Iris pigment epithelial cell (primary cell): Measurements from ENCODE around the gene SLC25A17.
"Not testable (repeated sequence)": the region's sequence is repeated elsewhere in the genome, so short reads cannot be mapped to it uniquely, and the experiment has no call there.

ENCODE experiments used
- DNase-seq: peaks from one replicate; pipeline ENCODE4 v3.0.0-alpha.2; 2011; ENCODE audit warnings: low read depth

The SLC25A17 gene

DNA sequence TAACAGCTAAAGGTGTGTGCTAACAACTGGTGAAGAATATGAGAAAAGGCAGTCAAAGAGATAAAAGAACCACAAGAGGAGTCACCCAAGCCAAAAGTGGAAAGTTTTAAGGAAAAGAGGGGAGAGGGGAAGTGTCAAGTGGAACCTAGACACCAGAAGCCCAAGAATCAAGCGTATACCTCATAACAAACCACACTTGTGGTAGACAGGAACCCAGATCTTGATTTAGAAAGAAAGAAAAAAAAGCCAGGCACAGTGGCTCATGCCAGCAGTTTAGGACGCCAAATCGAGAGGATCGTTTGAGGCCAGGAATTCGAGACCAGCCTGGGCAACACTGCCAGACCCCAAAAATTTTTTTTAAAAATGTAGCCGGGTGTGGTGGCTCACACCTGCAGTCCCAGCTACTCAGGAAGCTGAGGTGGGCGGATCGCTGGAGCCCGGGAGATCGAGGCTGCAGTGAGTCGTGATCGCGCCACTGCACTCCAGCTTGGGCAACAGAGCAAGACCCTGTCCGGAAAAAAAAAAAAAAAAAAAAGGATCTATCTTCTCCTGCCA is 877 bp downstream of the SLC25A17 start:
- no peak for DNase-seq

DNA sequence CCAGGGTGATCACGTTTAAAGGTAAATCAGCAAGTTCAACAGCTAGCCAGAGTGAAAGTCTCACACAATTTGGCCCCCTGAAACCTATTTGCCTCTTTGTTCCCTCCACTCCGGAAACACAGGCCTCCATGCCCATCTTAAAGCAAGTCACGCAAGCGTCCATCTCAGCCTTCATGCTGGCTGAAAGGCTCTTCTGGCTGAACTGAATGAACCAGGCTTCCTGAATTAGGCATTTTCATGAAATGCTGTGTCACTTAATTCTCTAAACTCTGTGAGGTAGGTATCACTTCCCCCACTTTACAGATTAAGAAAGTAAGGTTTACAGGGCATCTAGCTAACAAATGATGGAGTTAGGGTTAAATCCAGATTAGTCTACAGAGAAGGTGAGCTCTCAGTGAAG is 1.4 kb downstream of the SLC25A17 start:
- no peak for DNase-seq

DNA sequence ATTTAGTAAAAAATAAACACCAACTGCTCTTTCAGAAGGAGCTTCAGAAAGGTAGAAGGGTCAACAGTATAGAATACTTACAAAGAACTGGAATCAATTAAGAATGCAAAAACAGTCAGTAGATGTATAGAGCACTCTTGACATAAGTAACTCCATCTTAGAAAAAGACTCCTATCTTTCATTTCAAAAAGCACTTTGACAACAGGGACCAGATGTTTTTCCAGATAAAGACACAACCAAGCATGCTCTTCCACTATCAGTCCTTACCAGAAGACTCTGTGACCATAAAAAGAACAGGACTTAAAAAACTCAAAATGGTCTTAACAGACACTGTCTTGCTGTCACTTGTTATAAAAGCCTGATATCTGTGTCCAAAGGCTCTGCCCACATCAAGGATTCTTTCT is 5.2 kb downstream of the SLC25A17 start:
- DNase-seq: no peak

DNA sequence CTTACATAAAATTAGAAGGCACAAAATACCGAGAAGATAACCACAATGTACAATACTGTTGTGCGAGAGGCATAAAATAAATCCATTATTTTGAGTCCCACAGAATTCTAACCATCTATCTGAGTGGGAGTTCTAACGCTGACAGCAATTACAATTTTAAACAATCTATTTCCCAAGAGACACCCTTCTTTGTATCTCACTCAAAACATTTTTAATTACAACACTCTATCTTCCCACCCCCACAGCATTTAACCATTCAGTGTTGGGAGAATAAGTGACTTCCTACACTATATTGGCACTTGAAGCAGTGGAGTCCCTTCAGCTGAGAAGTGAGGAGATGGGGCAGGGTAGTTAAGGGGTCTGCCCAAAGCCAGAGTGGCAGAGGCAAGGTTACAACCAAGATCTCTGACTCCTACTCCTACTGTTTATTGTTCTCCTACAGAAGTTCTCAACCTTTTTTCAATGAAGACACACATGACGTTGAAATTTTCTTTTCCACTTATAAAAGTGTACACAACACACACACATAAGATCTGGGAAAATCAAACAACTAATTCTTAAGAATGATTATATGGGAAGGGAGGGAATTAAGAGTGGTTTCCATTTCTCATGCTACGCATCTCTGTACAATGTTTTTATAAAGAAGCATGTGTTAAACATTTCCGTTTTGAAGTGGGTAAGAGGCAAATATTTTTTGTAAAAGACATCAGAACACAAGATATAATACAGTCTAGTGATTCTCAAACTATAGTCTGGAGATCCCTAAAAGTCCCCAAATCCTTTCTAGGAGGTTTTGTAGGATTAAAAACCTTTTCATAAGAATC is 10.9 kb downstream of the SLC25A17 start:
- DNase-seq: peak; percentile 25

DNA sequence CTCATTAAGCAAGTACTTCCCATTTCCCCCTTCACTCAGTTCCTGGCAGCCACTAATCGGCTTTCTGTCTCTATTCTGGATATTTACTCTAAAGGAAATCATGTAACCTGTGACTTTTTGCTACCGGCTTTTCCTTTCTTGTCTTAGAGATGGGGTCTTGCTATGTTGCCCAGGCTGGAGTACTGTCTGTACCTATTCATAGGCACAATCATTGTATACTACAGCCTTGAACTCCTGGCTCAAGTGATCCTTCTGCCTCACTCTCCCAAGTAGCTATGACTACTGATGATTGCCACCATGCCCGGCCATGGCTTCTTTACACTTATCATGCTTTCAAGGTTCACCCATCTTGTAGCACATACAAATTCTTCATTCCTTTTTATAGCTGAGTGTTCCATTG is 12.4 kb downstream of the SLC25A17 start:
- DNase-seq: no peak

DNA sequence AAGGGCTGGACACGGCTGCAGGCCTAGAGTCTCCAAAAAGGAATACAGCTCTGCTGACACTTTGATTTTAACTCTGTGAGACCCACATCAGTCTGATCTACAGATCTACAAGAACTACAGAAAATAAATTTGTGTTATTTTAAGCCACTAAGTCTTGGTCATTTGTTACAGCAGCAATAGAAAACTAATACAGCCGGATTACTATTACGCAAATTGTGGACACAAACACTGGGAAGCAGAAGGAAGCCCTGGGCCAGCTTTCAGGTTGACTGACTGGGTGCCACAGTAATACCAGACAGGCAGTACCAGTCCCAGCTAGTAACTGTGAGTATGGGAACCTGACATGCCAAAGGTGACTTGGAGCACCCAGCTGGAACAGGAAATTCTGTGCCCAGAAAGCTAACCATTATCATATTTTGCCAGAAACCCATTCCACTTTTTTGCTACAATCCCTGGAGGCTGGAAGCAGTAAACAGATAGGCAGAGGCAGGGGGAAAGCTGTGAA is 13.4 kb downstream of the SLC25A17 start:
- no peak for DNase-seq

DNA sequence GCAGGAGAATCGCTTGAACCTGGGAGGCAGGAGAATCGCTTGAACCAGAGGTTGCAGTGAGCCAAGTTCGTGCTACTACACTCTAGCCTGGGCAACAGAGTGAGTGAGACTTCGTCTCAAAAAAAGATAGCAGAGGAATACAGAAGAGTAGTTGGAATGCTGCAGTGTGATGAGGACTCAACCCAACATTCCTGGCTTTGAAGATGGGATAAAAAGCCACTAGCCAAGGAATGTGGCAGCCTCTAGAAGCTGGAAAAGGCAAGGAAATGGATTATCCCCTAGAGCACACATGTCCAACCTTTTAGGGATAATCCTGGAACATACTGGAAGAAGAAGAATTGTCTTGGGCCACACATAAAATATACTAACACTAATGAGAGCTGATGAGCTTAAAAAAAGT is 13.9 kb downstream of the SLC25A17 start:
- no peak for DNase-seq

DNA sequence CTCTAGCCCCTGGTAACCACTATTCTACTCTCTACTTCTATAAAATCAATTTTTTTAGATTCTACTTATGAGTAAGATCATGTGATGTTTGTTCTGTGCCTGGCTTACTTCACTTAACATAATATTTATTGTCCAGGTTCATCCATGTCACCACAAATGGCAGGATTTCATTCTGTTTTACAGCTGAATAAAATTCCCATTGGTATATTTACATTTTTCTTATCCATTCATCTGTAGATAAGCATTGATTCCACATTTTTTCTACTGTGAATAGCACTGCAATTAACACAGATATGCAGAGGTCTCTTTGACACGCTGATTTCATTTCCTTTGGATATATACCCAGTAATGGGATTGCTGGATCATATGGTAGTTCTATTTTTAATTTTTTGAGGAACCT is 15.8 kb downstream of the SLC25A17 start:
- no peak for DNase-seq

DNA sequence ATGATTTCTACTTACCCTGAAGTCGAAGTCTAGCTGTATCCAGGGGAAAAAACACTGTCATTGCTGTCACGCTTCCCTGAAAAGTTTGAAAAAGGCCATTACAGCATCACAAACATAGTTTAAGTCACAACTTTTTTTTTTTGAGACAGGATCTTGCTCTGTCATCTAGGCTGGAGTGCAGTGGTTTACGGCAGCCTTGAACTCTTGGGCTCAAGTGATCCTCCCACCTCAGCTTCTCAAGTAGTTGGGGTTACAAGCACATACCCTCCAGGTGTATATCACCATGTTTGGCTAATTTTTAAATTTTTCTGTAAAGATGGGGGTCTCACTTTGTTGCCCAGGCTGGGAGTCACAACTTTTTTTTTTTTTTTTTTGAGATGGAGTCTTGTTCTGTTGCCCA is 20.1 kb downstream of the SLC25A17 start:
- DNase-seq: no peak

DNA sequence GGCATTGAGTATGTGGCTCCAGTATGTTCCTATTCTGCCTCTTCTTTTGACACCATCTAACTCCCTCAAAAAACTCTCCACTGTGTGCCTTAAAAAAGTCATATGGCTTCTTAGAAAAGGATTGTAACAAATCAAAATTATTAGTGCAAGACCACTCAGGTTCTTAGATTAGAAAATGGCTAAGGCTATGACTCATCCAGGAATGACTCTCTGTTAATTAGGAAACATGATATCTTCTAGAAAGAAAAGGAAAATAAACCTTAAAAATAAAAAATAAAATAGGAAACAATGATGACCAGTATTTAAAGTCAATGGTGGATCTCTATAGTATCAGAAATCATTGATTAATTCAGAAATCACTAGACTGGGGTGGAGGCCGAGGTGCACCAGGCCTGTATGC is 21.7 kb downstream of the SLC25A17 start:
- DNase-seq: peak; percentile 25

DNA sequence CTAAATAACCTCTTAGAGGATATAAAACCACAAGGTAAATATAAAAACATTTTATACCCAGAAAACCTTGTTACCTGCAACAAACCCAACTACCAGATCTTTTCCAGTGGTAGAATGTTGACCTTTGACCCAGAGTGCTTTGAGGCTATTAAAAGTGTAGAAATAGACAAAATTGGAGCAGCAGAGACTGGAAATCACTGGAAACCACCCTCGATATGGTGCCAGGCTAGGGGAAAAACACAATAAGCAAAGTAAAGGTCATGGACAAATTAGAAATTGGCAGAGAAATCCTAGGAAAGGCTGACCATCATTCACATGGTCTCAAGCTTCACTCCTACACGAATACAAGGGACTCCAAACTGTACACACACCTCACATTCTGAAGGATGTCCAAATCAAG is 26.7 kb downstream of the SLC25A17 start:
- no peak for DNase-seq

DNA sequence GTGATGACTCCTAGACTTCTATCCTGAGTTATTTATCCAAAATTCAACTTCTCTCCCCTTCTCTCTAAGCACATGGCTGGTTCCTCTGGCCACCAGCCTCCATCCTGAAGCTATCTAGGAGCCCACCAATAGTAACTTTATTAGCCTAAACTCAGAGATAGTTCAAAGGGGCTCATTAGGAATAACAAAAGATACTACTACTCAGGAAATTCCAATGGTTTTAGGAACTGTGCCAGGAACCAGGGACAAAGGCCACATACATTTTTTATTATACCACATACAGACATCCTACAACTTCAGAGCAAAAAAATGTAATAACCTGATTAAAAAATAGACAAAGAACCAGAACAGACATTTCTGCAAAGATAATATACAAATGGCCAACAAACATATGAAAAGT is 27.9 kb downstream of the SLC25A17 start:
- DNase-seq: no peak

DNA sequence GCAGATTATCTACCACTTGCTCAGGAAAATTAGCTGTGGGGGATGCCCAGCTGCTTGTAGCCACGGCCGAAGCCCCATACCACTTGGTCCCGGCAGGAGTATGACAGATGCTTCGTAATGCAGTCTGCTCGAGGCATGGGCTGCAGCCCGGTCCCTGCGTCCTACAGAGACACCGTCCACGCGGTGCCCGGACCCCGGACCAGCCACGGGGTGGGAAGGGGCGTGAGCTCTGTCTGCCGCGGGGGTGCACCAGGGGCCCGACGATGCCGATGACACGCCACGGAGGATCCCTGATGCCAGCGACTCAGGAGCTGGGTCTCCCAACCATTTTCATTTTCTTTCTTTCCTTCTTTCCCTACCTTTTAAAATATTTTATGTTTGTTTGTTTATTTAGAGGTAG is 30.0 kb downstream of the SLC25A17 start:
- DNase-seq: no peak

DNA sequence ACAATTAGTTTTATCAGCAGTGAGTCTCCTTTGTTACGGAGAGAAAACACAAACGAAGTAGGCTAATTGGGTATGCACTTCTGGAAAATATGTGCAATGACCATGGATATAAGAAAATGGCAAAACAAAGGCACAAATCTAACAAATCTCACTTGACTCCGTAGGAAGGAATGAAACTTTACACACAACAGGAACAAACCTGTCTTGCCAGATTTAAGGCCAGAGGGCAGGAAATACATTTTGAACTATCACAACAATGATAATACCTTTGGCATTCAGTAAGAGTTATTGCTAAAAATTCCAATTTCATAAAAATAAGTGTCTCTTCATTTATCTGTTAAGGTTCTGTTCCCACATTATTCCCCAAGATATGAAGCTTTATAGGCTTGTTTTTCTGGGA is 36.6 kb downstream of the SLC25A17 start:
- peak; percentile 43 for DNase-seq

DNA sequence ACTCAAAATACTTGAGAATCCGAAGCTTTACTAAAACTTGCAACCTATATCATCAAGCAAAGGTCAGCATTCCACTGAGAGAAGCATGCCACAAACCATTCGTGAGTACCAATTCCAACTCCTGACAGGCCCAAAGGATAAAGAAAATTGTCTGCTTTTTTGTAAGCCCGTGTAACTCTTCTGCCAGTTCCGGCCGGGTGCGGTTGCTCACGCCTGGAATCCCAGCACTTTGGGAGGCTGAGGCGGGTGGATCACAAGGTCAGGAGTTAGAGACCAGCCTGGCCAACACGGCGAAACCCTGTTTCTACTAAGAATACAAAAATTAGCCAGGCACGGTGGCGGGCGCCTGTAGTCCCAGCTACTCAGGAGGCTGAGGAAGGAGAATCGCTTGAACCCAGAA is 37.4 kb downstream of the SLC25A17 start:
- DNase-seq: not testable (repeated sequence)

DNA sequence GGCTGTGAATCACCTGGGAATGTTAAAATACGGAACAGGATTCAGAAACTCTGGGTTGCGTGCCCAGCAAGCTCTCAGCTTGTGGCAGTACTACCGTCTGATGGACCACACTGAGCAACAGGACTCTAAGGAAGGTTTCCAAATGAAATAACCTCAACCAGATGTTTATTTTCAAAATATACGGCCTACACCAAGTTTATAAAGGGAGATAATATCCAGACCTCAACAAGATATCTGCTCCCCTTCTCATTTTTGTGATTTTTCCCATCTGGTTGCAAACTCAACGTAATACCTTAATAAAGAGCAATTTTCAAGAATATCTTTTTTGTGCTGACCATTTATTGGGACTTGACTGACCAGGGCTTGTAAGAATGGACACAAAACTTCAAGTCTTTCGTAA is 49.4 kb downstream of the SLC25A17 start:
- DNase-seq: no peak

DNA sequence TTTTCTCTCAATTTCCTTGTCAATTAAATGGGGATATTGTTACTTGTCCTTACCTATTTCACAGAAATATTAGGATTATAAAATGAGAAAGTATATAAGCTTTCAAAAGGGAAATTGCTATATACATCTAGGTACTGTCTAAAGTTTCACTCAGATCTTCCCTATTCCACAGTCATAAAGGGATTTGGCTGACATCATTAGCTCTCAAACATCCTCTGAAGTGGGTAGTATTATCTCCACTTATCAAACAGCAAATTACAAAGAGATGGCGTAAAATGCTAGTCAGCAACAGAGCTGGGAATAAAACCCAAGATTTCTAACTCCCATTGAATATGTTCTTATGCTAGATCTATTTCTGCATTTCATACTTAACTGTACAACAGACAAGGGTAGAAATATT is 50.9 kb downstream of the SLC25A17 start:
- no peak for DNase-seq

DNA sequence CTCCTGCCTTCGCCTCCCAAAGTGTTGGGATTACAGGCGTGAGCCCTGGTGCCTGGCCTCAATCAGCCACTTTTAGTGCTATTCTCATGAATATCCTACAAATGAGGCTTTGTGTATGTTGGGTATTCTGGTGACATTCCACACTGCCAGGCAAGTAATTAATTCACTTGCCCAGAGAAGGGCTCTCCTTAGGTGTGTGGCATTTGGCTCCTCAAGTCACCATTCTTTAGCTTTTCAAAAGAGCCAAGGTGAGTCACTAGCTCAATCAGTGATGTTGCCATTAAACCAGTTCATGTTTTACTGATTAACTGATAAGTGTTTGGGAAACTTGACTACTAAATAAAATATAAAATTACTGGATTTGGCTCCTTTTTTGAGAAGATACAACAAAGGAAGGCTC is 52.2 kb downstream of the SLC25A17 start:
- DNase-seq: no peak

DNA sequence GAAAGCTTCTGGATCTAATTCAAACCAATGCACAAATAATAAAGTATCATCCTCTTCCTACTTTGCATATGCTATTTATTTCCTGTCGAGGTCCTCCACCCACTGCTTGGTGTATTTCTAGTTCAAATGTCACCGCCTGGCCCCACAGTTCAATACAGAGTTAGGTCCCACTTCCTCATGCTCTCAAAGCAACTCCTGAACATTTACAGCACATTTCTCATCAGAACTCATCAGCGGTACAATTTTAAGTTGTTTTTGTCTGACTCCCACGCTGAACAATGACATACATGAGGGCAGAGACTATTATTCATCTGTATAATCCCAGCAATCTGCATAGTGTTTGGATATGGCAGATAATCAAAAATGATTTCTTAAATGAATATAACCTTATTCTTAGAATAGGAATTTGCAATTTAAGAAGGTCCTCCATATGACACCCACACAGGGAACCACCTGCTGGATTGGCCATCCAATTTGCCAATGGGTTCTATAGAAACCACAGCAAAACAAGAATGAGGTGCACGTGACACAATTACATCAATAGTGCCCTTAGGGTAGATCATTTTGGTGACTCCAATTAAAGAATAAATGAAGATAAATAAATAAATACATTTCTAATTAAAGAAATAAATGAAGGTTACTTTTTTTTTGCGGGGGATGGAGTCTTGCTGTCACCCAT is 54.2 kb downstream of the SLC25A17 start:
- no peak for DNase-seq

DNA sequence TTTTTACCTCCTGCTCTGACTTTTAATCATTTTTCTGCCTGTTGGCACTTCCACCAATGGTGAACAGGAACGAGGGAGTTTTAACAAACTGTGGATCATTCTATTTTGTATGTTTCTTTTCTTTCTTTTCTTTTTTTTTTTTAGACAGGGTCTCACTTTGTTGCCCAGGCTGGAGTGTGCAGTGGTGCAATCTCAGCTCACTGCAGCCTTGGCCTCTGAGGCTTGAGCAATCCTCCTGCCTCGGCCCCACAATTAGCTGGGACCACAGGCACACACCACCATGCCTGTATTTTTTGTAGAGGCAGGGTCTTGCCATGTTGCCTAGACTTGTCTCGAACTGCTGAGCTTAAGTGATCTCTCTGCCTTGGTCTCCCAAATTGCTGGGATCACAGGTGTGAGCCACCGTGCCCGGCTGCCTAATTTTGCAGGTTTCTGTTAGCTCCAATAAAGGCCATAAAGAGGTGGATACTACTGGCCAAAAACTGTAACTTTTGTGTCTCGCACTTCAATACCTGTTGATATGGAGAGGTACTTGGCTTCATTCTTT is 59.8 kb downstream of the SLC25A17 start:
- DNase-seq: no peak

DNA sequence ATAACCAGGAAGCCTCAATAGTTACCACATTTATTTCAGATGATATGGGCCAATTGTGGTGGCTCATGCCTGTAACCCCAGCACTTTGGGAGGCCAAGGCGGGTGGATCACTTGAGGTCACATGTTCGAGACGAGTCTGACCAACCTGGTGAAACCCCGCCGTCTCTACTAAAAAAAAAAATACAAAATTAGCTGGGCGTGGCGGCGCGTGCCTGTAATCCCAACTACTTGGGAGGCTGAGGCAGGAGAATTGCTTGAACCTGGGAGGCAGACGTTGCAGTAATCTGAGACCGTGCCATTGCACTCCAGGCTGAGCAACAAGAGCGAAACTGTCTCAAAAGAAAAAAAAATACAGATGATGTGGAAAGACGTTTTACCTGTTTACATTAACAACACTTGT is 60.3 kb downstream of the SLC25A17 start:
- not testable (repeated sequence) for DNase-seq

DNA sequence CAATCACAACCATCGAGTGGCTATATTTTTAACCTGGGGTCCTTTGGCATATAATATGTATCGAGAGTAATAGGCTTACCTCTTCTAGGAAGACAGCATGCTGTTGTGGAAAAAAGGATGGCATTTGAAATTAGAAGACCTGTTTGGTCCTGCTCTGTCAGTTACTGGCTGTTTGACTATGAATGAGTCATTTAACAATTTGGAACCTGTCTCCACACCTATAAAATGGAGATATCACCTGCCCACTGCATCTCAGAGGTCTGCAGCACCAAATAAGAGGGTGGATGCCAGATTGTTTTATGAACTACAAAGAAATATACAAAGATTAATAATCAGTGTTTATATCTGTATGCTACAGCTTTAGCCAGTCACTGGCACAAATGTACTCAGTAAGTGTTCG is 60.8 kb downstream of the SLC25A17 start:
- no peak for DNase-seq

DNA sequence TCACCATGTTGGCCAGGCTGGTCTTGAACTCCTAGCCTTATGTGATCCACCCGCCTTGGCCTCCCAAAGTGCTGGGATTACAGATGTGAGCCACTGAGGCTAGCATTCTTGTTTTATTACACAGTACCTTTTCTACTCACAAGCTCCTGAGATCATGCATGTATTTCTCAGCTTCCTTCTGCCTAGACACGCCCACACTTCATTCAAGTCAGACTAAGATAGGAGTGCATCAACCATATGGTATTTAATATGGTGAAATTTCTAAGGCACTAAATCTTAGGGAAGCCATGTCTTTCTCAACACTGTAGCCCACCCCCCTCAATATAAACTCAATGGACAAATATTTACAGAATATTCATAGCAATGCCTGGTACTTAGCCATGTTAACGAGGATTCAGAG is 62.1 kb downstream of the SLC25A17 start:
- DNase-seq: peak; percentile 74
